CD8-positive, alpha-beta memory T cell (primary cell): Measurements from ENCODE around the gene STK38L. TPM values are rescaled to one million over a fixed set of nuclear protein-coding genes. Genes with fewer than 3 reads are reported as not detected.

Experiments
- CTCF ChIA-PET: fragments of 350-600 bp; sonication (Branson Sonifier 250); formaldehyde crosslinking; loops from one replicate; lab custom pipeline; 2021; ENCODE audit warnings: antibody characterized with exemption; lab: Charles Lee
- POLR2A ChIA-PET: fragments of 350-600 bp; sonication (Branson Sonifier 250); formaldehyde crosslinking; loops from one replicate; lab custom pipeline; 2021; ENCODE audit warnings: antibody characterized with exemption; lab: Charles Lee
- DNase-seq, 5 donors: peaks; one replicate each; pipeline versions ENCODE4 v3.0.0 to v3.0.0-alpha.2; 2020 to 2022; ENCODE audit warnings: mixed read lengths in 1 of 5
- H3K27ac ChIP-seq: one replicate; pipeline ENCODE4 v1.7.0; 2013; ENCODE audit warnings: low read depth, mild to moderate bottlenecking, low read length, moderate library complexity
- H3K27me3 ChIP-seq: 2 replicates; pipeline ENCODE4 v1.7.0; 2013; ENCODE audit warnings: low read length, mild to moderate bottlenecking; ENCODE audit not compliant: insufficient read depth, poor library complexity, severe bottlenecking
- H3K36me3 ChIP-seq: 2 replicates; pipeline ENCODE4 v1.7.0; 2013; ENCODE audit warnings: mild to moderate bottlenecking, low read length, moderate library complexity; ENCODE audit not compliant: insufficient read depth
- H3K4me1 ChIP-seq: 2 replicates; pipeline ENCODE4 v1.7.0; 2013; ENCODE audit warnings: mild to moderate bottlenecking, low read length, moderate library complexity; ENCODE audit not compliant: insufficient read depth
- H3K4me3 ChIP-seq: 2 replicates; pipeline ENCODE4 v1.7.0; 2013; ENCODE audit warnings: mild to moderate bottlenecking, low read length
- H3K9me3 ChIP-seq: 2 replicates; pipeline ENCODE4 v1.7.0; 2013; ENCODE audit warnings: mild to moderate bottlenecking, low read length
- H3K27ac Mint-ChIP-seq, 8 donors: one replicate each; pipeline ENCODE4 v1.8.0; 2020 to 2021; ENCODE audit warnings: mixed read lengths in 8 of 8, mild to moderate bottlenecking in 6 of 8, inconsistent platforms in 3 of 8, moderate library complexity in 3 of 8
- H3K27me3 Mint-ChIP-seq, 2 donors: one replicate each; pipeline ENCODE4 v1.8.0; 2020 to 2021; ENCODE audit warnings: mixed read lengths in 2 of 2, mild to moderate bottlenecking in 1 of 2, moderate library complexity in 1 of 2
- H3K36me3 Mint-ChIP-seq, 3 donors: one replicate each; pipeline ENCODE4 v1.8.0; 2020 to 2021; ENCODE audit warnings: mixed read lengths in 3 of 3, inconsistent platforms in 1 of 3, mild to moderate bottlenecking in 1 of 3
- H3K4me1 Mint-ChIP-seq, 3 donors: one replicate each; pipeline ENCODE4 v1.8.0; 2020 to 2021; ENCODE audit warnings: mixed read lengths in 3 of 3, inconsistent platforms in 1 of 3, mild to moderate bottlenecking in 1 of 3
- H3K4me3 Mint-ChIP-seq, 7 donors: one replicate each; pipeline ENCODE4 v1.8.0; 2020 to 2021; ENCODE audit warnings: mixed read lengths in 7 of 7, mild to moderate bottlenecking in 6 of 7, moderate library complexity in 4 of 7, inconsistent platforms in 2 of 7
- H3K9me3 Mint-ChIP-seq, 5 donors: one replicate each; pipeline ENCODE4 v1.8.0; 2020 to 2022; ENCODE audit warnings: mixed read lengths in 5 of 5, mild to moderate bottlenecking in 3 of 5, moderate library complexity in 2 of 5, inconsistent platforms in 1 of 5
- polyA plus RNA-seq: library from polyadenylated mRNA; unstranded; fragments of 300-500 nt; fragmentation: Illumina TruSeq; gene quantifications from one replicate; pipeline ENCODE4 v1.2.3, GENCODE V29; 2021
- total RNA-seq, 2 experiments: library from RNA; stranded (reverse); gene quantifications; one replicate each; pipeline ENCODE4 v1.2.3, GENCODE V29; 2021

STK38L gene
- total and polyA plus RNA-seq, 3 experiments from 2014 or later = 7.1 to 27.7 (median 23.1) TPM

GRCh38 chr12:27347779-27348178 is 103.7 kb downstream of the STK38L start:
- no peaks in the 10 kb centered on the region for H3K9me3 ChIP-seq
- no peak overlapping the region for H3K27ac ChIP-seq
- H3K4me1 ChIP-seq = no peaks in the 10 kb centered on the region
- ChIA-PET POLR2A (no interaction called here), CTCF (no interaction called here)
- H3K36me3 Mint-ChIP-seq = no peaks in the 10 kb centered on the region
- H3K27ac Mint-ChIP-seq = no peak overlapping the region
- H3K9me3 Mint-ChIP-seq = no peaks in the 10 kb centered on the region
- no peak for DNase-seq
- no peaks in the 10 kb centered on the region for H3K27me3 ChIP-seq
- H3K4me3 ChIP-seq = no peak overlapping the region
- no peak overlapping the region for H3K4me3 Mint-ChIP-seq
- H3K4me1 Mint-ChIP-seq = no peaks in the 10 kb centered on the region
- peaks cover 13 to 22% of the 10 kb centered on the region in 2 donors for H3K27me3 Mint-ChIP-seq
- H3K36me3 ChIP-seq = no peaks in the 10 kb centered on the region

- no peaks in the 10 kb centered on the region for H3K36me3 ChIP-seq
- Mint-ChIP-seq H3K9me3 (no peaks in the 10 kb centered on the region), H3K36me3 (no peaks in the 10 kb centered on the region), H3K4me3 (no peak overlapping the region), H3K27me3 (peaks cover 10 to 25% of the 10 kb centered on the region in 2 donors), H3K27ac (no peak overlapping the region), H3K4me1 (no peaks in the 10 kb centered on the region)
- no peak overlapping the region for H3K4me3 ChIP-seq
- ChIA-PET CTCF (no interaction called here), POLR2A (no interaction called here)
- H3K4me1 ChIP-seq = no peaks in the 10 kb centered on the region
- H3K27ac ChIP-seq = no peak overlapping the region
- H3K27me3 ChIP-seq = no peaks in the 10 kb centered on the region
- no peaks in the 10 kb centered on the region for H3K9me3 ChIP-seq
- no peak for DNase-seq
Observed at GRCh38 chr12:27351476-27351875, 107.4 kb downstream of the STK38L start.

- Histone ChIP-seq H3K4me3 (no peak overlapping the region), H3K36me3 (no peaks in the 10 kb centered on the region), H3K4me1 (no peaks in the 10 kb centered on the region), H3K9me3 (no peaks in the 10 kb centered on the region), H3K27ac (no peak overlapping the region), H3K27me3 (no peaks in the 10 kb centered on the region)
- Mint-ChIP-seq H3K36me3 (no peaks in the 10 kb centered on the region), H3K9me3 (no peaks in the 10 kb centered on the region), H3K27me3 (peaks cover 7 to 27% of the 10 kb centered on the region in 2 donors), H3K4me1 (no peaks in the 10 kb centered on the region), H3K4me3 (no peak overlapping the region), H3K27ac (no peak overlapping the region)
- ChIA-PET POLR2A (no interaction called here), CTCF (no interaction called here)
- no peak for DNase-seq
Observed at GRCh38 chr12:27355486-27355885, 111.4 kb downstream of the STK38L start.

GRCh38 chr12:27355979-27356378 is 111.9 kb downstream of the STK38L start:
- no peaks in the 10 kb centered on the region for H3K4me1 Mint-ChIP-seq
- Histone ChIP-seq H3K36me3 (no peaks in the 10 kb centered on the region), H3K9me3 (no peaks in the 10 kb centered on the region), H3K27me3 (no peaks in the 10 kb centered on the region), H3K27ac (no peak overlapping the region), H3K4me3 (no peak overlapping the region), H3K4me1 (no peaks in the 10 kb centered on the region)
- no peak for DNase-seq
- H3K27ac Mint-ChIP-seq = no peak overlapping the region
- no peaks in the 10 kb centered on the region for H3K36me3 Mint-ChIP-seq
- H3K27me3 Mint-ChIP-seq = peaks cover 7 to 27% of the 10 kb centered on the region in 2 donors
- ChIA-PET POLR2A (no interaction called here), CTCF (no interaction called here)
- no peaks in the 10 kb centered on the region for H3K9me3 Mint-ChIP-seq
- H3K4me3 Mint-ChIP-seq = no peak overlapping the region

- peaks cover 4 to 21% of the 10 kb centered on the region in 2 donors for H3K27me3 Mint-ChIP-seq
- DNase-seq = no peak
Observed at GRCh38 chr12:27359578-27360340, 115.7 kb downstream of the STK38L start.

GRCh38 chr12:27361372-27361771 is 117.3 kb downstream of the STK38L start:
- no peak for DNase-seq
- Mint-ChIP-seq H3K4me3 (no peak overlapping the region), H3K27ac (no peak overlapping the region), H3K9me3 (peaks cover 0 to 2% (median 0%) of the 10 kb centered on the region in 5 donors), H3K4me1 (no peaks in the 10 kb centered on the region), H3K27me3 (peaks cover 4 to 15% of the 10 kb centered on the region in 2 donors), H3K36me3 (no peaks in the 10 kb centered on the region)
- Histone ChIP-seq H3K9me3 (no peaks in the 10 kb centered on the region), H3K27me3 (no peaks in the 10 kb centered on the region), H3K36me3 (no peaks in the 10 kb centered on the region), H3K4me1 (no peaks in the 10 kb centered on the region), H3K27ac (no peak overlapping the region), H3K4me3 (no peak overlapping the region)
- CTCF ChIA-PET = no interaction called here
- POLR2A ChIA-PET = no interaction called here

More at GRCh38 chr12:27359578-27360340, 115.7 kb downstream of the STK38L start:
- Histone ChIP-seq H3K4me1 (no peaks in the 10 kb centered on the region), H3K27ac (no peak overlapping the region), H3K36me3 (no peaks in the 10 kb centered on the region), H3K27me3 (no peaks in the 10 kb centered on the region), H3K4me3 (no peak overlapping the region), H3K9me3 (no peaks in the 10 kb centered on the region)
- ChIA-PET POLR2A (no interaction called here), CTCF (no interaction called here)
- no peak overlapping the region for H3K4me3 Mint-ChIP-seq
- no peaks in the 10 kb centered on the region for H3K36me3 Mint-ChIP-seq
- H3K27ac Mint-ChIP-seq = no peak overlapping the region
- no peaks in the 10 kb centered on the region for H3K4me1 Mint-ChIP-seq
- H3K9me3 Mint-ChIP-seq = peaks cover 0 to 2% (median 0%) of the 10 kb centered on the region in 5 donors

- no peaks in the 10 kb centered on the region for H3K4me1 ChIP-seq
- no peak overlapping the region for H3K4me3 Mint-ChIP-seq
- H3K27ac Mint-ChIP-seq = no peak overlapping the region
- H3K4me3 ChIP-seq = no peak overlapping the region
- DNase-seq = no peak
- H3K27ac ChIP-seq = no peak overlapping the region
- CTCF ChIA-PET = no interaction called here
- H3K27me3 ChIP-seq = no peaks in the 10 kb centered on the region
- POLR2A ChIA-PET = no interaction called here
- H3K36me3 ChIP-seq = no peaks in the 10 kb centered on the region
- H3K36me3 Mint-ChIP-seq = no peaks in the 10 kb centered on the region
- no peaks in the 10 kb centered on the region for H3K4me1 Mint-ChIP-seq
- H3K9me3 Mint-ChIP-seq = peaks cover 0 to 2% (median 0%) of the 10 kb centered on the region in 5 donors
- H3K9me3 ChIP-seq = no peaks in the 10 kb centered on the region
- H3K27me3 Mint-ChIP-seq = peaks cover 4 to 31% of the 10 kb centered on the region in 2 donors
Observed at GRCh38 chr12:27366621-27367020, 122.5 kb downstream of the STK38L start.

GRCh38 chr12:27367078-27367477 is 123.0 kb downstream of the STK38L start:
- Histone ChIP-seq H3K9me3 (no peaks in the 10 kb centered on the region), H3K4me3 (no peak overlapping the region), H3K4me1 (no peaks in the 10 kb centered on the region), H3K27ac (no peak overlapping the region), H3K27me3 (no peaks in the 10 kb centered on the region), H3K36me3 (no peaks in the 10 kb centered on the region)
- peaks cover 0 to 2% (median 0%) of the 10 kb centered on the region in 5 donors for H3K9me3 Mint-ChIP-seq
- H3K27me3 Mint-ChIP-seq = peaks cover 4 to 31% of the 10 kb centered on the region in 2 donors
- POLR2A ChIA-PET = no interaction called here
- no peak overlapping the region for H3K4me3 Mint-ChIP-seq
- no peaks in the 10 kb centered on the region for H3K36me3 Mint-ChIP-seq
- DNase-seq = no peak
- H3K27ac Mint-ChIP-seq = peak overlapping the region in 1 of 8 donors; percentile 47
- H3K4me1 Mint-ChIP-seq = no peaks in the 10 kb centered on the region
- CTCF ChIA-PET = interaction anchor here (1.0 kb wide), 1 partner anchor 13 kb away, joined by 3 read pairs; no protein-coding TSS in a partner anchor
